ENCODE data around the gene CACNA1I. TPM values are rescaled to one million over a fixed set of nuclear protein-coding genes. Genes with fewer than 3 reads are reported as not detected.

CACNA1I gene
- total RNA-seq, 2 donors from 2014 or later: 0.27 to 1.4 TPM

DNA sequence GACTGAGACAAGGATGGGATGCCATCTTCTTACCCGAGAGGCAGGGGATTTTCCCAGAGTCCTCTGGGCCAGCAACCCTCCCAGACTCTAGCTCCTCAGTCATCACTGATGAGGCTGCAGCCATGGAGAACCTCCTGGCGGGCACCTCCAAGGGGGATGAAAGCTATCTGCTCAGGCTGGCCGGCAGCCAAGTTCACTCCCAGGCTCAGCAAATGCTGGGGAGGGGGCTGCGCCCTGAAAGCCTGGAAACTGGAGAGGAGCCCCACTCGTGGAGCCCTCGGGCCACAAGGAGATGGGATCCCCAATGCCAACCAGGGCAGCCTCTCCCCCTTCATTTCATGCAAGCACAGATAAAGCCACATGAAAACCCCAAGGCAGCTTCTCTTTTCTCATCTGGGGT lies 75.0 kb downstream of the CACNA1I start:
- no peak overlapping the region for H3K27ac Mint-ChIP-seq
- no peaks in the 10 kb centered on the region for H3K36me3 Mint-ChIP-seq
- no peaks in the 10 kb centered on the region for H3K9me3 Mint-ChIP-seq
- ATAC-seq: no peak
- DNase-seq (ENCODE audit: low spot score in 2 of 2): no peak

DNA sequence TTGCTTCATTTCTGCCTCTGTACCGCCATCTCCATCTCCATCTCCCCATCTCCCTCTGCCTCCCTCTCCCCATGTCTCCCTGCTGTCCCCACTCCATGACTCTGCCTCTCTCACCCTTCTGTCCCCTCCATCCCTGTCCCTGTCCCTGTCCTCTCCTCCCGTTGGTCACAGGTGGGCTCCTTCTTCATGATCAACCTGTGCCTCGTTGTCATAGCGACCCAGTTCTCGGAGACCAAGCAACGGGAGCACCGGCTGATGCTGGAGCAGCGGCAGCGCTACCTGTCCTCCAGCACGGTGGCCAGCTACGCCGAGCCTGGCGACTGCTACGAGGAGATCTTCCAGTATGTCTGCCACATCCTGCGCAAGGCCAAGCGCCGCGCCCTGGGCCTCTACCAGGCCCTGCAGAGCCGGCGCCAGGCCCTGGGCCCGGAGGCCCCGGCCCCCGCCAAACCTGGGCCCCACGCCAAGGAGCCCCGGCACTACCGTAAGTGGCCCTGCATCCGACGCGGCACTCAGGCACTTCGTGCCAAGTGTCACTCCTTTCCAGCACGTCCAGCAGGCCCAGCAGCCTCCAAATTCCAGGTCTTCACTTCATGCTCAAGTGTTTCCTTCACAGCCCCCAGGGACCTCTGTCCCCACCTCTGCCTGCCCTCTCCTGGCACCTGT lies 76.0 kb downstream of the CACNA1I start:
- H3K27ac Mint-ChIP-seq: no peak overlapping the region
- no peaks in the 10 kb centered on the region for H3K9me3 Mint-ChIP-seq
- ATAC-seq: no peak
- H3K36me3 Mint-ChIP-seq: no peaks in the 10 kb centered on the region
- DNase-seq (ENCODE audit: low spot score in 2 of 2): no peak

DNA sequence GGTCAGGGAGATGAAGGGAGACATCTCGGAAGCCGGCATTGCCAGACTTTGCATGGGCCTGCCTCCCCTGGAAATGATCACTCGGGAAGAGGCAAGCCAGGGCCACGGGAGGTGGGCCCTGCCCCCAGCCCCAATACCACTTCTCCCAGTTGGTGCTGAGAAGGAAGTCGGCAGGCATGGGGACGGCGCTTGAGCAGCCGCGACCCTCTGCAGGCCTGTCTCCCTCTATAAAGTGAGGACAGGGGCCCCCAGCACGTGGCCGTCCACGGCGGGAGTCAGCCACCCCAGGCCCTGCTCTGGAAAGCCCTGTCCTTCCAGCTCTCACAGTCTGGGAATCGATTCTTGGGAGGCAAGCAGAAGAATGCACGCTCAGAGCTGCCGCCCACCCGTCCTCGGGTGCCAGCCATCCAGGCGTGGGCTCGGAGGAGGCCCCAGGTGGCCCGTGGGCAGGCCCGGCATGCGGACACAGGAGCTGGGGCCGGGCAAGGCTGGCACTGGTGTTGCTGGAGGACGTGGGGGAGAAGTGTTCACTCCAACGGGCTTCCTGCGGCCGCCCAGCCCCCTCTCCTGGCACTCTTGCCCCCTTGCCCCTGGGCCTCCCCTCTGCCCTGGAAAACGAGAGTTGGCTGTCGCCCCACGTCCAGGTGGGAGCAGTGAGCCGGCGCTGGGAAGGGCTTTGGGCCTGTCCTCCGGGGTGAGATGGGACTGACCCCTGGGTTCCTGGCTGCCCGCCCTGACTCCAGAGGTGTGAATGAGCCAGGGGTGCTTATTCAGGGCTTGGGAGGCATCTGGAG lies 77.5 kb downstream of the CACNA1I start:
- H3K27ac Mint-ChIP-seq: no peak overlapping the region
- H3K9me3 Mint-ChIP-seq: no peaks in the 10 kb centered on the region
- no peak for ATAC-seq
- H3K36me3 Mint-ChIP-seq: no peaks in the 10 kb centered on the region
- no peak for DNase-seq (ENCODE audit: low spot score in 2 of 2)

DNA sequence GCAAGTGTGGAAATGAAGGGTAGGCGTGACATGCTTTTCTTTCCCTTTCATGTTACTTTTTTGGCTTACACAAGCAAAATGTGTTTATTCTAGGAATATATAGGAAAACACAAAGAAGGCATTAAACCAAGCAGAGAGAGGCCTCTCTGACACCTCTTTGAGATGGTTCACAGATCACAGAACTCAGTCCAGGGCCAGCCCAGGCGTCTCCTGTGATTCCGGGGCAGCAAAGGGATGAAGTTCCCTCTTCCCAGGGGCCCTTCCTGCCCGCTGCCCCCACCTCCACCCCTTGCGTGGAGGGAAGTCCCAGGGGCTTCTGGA lies 78.0 kb downstream of the CACNA1I start:
- H3K36me3 Mint-ChIP-seq: no peaks in the 10 kb centered on the region
- H3K27ac Mint-ChIP-seq: no peak overlapping the region
- ATAC-seq (no peak), DNase-seq (ENCODE audit: low spot score in 2 of 2) (no peak)
- H3K9me3 Mint-ChIP-seq: no peaks in the 10 kb centered on the region

DNA sequence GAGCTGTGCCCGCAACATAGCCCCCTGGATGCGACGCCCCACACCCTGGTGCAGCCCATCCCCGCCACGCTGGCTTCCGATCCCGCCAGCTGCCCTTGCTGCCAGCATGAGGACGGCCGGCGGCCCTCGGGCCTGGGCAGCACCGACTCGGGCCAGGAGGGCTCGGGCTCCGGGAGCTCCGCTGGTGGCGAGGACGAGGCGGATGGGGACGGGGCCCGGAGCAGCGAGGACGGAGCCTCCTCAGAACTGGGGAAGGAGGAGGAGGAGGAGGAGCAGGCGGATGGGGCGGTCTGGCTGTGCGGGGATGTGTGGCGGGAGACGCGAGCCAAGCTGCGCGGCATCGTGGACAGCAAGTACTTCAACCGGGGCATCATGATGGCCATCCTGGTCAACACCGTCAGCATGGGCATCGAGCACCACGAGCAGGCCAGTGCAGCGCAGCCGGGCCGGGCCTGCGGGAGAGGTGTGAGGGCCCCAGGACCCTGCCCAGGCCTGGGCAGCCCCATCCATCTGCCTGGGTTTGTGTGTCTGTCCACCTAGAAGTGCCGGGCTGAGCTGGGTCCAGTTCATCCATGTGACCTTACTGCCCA lies 79.0 kb downstream of the CACNA1I start:
- H3K9me3 Mint-ChIP-seq: no peaks in the 10 kb centered on the region
- DNase-seq (ENCODE audit: low spot score in 2 of 2) (no peak), ATAC-seq (no peak)
- H3K27ac Mint-ChIP-seq: no peak overlapping the region
- no peaks in the 10 kb centered on the region for H3K36me3 Mint-ChIP-seq

DNA sequence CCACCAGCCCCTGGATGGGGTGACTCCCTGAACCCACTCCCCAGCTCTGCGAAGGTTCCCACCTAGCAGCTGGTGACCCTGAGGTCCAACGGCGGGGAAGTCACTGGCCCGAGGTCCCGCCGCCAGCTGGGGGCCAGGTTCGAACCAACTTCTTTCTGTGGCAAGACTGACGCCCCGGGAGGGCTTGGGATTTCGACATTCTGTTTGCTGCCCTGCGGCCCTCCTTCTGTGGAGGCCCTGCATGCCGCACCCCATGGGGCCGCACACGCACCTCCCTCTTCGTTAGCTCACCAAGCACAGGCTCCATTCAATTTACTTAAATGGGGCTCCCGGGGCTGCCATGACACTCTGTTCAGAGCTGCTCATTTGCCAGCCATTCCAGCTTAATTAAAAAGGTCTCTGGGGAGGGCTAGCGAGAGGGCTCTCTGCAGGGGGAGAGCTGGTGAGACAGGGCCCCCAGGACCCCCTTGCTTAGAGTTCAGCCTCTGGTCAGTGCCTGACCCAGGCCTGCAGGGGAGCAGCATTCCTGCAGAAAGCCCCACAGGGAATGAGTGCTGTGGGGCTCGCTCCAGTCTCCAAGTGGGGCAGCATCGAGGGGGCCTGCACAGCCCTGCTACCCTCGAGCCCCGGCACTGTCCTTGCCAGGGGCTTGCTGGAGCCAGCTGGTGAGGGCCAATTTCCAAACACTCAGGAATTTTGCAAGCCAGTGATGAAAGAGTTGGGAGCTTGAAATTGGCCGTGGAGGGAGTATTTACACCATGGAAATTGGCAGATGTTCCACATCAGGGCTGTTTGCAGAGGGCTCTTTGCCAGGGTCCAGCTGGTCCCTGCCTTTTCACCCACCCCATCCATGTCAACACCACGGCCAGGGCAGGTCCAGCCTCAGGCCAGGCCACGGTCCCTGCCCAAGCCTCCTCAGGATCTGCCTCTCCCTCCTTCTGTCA lies 80.8 kb downstream of the CACNA1I start:
- ATAC-seq (no peak), DNase-seq (ENCODE audit: low spot score in 2 of 2) (no peak)
- H3K9me3 Mint-ChIP-seq: no peaks in the 10 kb centered on the region
- H3K27ac Mint-ChIP-seq: no peak overlapping the region
- no peaks in the 10 kb centered on the region for H3K36me3 Mint-ChIP-seq

DNA sequence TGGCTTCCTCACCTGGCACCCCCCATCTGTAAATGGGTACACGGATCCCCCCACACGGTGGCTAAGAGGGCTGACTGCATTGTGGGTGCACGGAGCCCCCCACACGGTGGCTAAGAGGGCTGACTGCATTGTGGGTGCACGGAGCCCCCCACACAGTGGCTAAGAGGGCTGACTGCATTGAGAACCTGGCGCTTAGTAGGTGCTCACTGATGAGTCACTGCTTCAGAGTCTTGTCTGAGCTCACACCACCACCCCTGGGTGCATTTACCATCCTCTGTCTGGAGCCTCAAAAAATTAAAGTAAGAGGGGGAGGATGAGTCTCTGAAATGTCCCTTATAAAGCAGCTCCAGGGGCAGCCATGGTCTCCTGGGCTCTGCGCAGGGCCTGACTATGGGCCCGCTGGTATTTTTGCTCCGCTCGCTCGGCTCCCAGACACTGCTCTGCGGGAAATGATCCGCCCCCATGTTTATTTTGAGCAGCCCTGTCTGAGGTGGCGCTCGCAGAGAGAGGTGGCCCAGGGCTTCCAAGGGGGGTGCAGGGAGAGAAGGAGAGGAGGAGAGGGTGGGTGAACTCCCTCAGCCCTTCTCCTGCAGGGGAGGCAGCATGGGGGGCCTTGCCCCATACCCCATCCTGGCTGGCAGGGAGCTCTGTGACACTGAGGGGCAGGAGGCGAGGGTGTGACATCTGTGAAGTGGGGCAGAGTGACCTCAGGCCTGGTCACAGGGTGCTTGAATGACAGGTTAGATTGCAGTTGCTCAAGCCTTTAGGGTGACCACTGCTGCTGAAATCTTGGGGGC lies 82.6 kb downstream of the CACNA1I start:
- no peaks in the 10 kb centered on the region for H3K36me3 Mint-ChIP-seq
- H3K27ac Mint-ChIP-seq: no peak overlapping the region
- no peaks in the 10 kb centered on the region for H3K9me3 Mint-ChIP-seq
- DNase-seq (ENCODE audit: low spot score in 2 of 2) (no peak), ATAC-seq (no peak)

DNA sequence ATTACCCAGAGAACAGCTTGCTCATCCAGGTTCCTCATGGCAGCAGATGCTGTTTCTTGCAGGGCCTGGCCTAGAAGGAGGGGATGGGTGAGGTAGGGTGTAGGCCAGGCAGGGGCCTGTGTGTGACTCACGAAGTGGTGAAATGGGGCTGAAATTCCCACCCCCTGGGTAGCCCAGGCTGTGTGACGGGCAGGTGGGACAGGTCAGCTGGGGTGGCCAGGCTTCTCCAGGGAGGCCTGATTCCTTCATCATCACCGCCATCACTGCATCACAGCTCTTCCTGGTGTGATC lies 83.2 kb downstream of the CACNA1I start:
- H3K27ac Mint-ChIP-seq: no peak overlapping the region
- no peak for ATAC-seq
- no peak for DNase-seq (ENCODE audit: low spot score in 2 of 2)
- H3K9me3 Mint-ChIP-seq: no peaks in the 10 kb centered on the region
- no peaks in the 10 kb centered on the region for H3K36me3 Mint-ChIP-seq

DNA sequence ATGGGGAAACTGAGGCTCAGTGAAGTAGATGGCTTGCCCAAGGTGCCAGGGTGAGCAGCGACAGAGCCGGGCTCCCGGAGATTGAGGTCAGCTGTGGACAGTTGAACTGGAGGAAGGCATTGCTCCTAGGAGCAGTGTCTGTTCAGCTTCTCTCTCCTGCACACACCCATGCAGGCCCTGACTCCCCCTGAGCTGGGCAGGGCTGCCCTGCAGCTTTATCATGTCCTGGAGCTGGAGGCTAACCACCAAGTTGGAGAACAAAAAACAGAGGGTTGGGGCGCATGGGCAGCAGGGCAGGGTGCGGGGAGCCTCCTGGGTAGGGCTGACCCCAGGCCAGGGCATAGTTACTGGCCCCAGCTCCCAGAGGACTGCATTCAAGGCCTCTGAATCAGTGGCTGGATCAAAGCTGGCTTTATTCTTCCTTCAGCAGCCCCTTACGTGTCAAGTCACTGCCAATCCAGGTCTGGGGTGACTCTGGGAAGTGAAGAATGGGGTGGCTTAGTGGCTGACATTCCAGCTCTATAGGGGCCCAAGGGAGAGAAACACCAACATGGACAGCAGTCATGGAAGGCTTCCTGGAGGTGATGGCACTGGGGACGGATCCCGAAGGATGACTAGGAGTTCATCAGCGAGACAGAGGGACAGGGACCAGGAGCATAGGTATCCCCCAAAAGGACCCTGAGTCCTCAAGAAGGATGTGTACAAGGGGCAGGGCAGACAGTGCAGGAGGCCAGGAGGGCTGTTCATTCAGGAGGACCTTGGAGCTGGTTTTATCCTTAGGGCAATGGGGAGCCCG lies 83.8 kb downstream of the CACNA1I start:
- DNase-seq (ENCODE audit: low spot score in 2 of 2) (no peak), ATAC-seq (no peak)
- peak overlapping the region in 1 of 2 donors; percentile 11 for H3K27ac Mint-ChIP-seq
- H3K36me3 Mint-ChIP-seq: no peaks in the 10 kb centered on the region
- H3K9me3 Mint-ChIP-seq: no peaks in the 10 kb centered on the region

DNA sequence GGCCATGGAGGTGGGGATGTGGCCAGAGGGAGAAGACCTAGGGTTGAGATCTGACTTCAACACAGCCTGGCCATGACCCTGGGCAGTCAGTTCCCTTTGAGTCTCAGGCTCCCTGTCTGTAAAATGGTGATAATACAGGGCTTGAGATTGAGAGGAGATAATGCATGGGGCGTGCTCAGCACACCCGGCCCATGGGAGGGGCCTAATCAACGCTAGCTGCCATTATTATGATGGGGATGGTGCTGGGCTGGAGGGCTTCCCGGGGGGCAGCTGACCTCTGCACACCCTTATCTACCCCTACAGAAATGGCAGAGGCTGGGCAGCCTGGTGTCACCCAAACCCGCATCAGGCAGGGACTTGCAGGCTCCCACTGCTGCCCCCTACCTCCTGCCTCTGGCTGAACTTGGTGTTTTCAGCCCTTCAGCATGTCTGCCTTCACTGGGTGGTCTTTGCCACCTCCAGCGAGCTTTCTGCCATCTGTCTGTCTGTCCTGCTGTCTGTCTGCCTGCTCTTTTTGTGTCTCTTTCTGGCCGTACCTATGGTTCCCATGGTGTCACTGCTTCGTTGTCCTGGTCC lies 84.5 kb downstream of the CACNA1I start:
- DNase-seq (ENCODE audit: low spot score in 2 of 2) (no peak), ATAC-seq (no peak)
- no peak overlapping the region for H3K27ac Mint-ChIP-seq
- no peaks in the 10 kb centered on the region for H3K9me3 Mint-ChIP-seq
- no peaks in the 10 kb centered on the region for H3K36me3 Mint-ChIP-seq

DNA sequence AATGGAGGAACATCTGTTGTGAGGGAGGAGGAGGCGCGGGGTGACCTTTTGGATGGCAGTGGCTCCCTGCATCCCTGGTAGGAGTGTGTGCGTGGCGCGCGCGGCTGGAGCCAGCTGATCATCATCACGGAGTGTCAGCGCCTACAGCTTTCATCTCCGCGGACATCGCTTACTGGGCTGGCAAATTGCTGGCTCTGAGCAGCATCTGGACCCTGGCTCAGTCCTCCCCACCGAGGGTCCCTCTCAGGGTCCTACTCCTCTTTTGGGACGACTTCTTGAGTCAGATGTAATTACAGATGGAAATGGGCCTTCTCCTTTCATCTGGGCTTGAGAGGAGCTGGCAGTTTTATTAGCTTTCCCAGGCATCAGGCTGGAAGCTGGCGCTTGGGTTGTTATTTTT lies 85.3 kb downstream of the CACNA1I start:
- Mint-ChIP-seq H3K9me3 (no peaks in the 10 kb centered on the region), H3K27ac (no peak overlapping the region), H3K36me3 (no peaks in the 10 kb centered on the region)
- DNase-seq (ENCODE audit: low spot score in 2 of 2) (no peak), ATAC-seq (no peak)

DNA sequence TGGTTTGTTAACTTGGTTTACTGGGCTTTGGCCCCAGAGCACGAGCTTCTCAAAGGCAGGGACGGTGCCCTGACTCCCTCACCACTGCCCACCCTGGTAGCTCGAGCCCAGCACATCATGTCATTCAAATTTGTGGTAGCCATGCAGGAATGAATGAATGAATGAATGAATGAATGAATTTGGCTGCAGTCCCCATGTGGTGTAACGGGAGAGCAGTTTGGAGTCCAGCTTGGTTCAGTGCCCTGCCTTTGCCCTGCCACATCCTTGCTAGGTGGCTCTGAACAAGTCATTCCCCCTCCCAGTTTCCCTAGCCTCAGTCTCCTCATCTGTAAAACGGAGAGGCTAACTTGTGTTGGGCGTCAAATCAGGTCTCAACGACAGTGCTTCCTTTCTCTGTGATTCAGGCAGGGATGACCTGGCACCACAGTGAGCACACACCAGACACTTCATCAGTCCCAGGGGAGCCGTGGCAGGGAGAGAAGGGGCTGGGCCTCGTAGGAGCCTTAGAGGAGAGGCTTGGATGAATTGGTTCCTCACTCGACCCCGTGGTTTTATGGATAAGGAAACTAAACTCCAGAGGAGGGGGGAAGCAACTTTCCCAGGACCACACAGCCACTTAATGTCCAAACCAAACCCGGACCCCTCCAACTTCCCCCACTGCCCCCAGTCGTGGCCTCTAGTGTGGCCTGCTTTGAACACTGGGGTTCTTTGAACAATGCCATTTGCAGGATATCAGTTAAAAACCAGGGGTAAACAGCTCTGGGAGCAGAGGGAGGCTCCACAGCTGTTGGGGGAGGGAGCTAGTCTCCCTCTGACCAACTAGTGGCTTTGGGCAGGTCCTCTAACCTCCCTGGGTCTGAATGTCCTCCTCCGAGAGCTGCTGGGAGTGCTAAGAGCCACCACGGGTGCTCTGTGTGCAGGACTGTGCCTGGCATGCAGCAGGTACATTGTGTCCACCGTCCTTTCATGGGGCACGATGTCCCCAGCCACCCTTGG lies 86.2 kb downstream of the CACNA1I start:
- no peak overlapping the region for H3K27ac Mint-ChIP-seq
- no peaks in the 10 kb centered on the region for H3K36me3 Mint-ChIP-seq
- no peak for ATAC-seq
- H3K9me3 Mint-ChIP-seq: no peaks in the 10 kb centered on the region
- no peak for DNase-seq (ENCODE audit: low spot score in 2 of 2)

DNA sequence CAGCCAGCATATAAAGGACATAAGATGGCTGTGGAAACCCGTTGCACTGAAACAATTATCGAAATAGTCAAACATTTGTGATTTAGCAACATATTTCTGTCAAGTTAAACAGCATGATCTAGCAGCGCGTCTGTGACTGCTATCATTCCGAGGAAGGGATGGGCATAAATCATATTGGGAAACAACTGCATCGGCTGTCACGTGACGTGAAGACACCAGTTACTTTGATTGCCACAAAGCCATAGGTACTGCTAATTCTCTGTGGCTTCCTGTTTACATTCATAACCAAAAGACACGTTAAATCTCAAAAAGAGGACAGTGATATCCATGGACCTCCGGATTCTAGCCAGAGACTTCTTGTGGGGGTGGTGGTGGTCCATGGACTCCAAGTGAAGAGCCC lies 87.8 kb downstream of the CACNA1I start:
- ATAC-seq (no peak), DNase-seq (ENCODE audit: low spot score in 2 of 2) (no peak)
- H3K36me3 Mint-ChIP-seq: no peaks in the 10 kb centered on the region
- H3K27ac Mint-ChIP-seq: peak overlapping the region in 1 of 2 donors; percentile 36
- no peaks in the 10 kb centered on the region for H3K9me3 Mint-ChIP-seq

DNA sequence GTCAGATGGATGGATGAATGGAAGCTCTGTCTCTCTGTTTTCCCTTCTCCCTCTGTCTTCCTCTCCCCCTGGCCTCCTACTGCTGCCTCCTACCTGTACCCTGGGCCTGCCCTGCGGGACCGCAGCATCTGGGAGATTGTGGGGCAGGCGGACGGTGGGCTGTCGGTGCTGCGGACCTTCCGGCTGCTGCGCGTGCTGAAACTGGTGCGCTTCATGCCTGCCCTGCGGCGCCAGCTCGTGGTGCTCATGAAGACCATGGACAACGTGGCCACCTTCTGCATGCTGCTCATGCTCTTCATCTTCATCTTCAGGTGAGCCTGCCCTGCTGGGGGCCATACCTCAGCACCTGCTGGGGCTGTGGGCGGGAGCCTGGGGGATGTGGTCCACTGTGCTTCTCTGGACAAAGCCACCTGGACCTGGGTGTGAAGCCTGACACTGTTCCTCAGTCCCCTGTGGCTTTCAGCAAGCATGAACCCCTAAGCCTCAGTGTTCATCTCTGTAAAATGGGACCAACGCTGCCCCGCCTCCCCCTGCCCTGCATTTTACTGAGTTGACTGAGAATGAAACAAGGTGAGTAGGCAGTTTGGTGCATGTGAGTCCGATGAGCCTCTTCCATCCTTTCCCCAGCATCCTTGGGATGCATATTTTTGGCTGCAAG lies 88.4 kb downstream of the CACNA1I start:
- DNase-seq (ENCODE audit: low spot score in 2 of 2): no peak
- Mint-ChIP-seq H3K36me3 (no peaks in the 10 kb centered on the region), H3K27ac (peak overlapping the region in 1 of 2 donors; percentile 36), H3K9me3 (no peaks in the 10 kb centered on the region)
- no peak for ATAC-seq

Measured in activated naive CD4-positive, alpha-beta T cell treated with anti-CD3 and anti-CD28 coated beads, Interleukin-2, amount 50 U/mL, for 72 hours (primary cell).